HepG2 (cell line): ENCODE measurements around the gene MEX3C.

Experiments
- ARHGAP35 ChIP-seq: sonication (generic); formaldehyde crosslinking; IDR thresholded peaks from 2 replicates; pipeline ENCODE4 v1.9.0; 2022; ENCODE audit warnings: mild to moderate bottlenecking, inconsistent platforms, moderate library complexity, missing genetic modification reagents, borderline replicate concordance
- CTCF ChIP-seq: sonication (generic); formaldehyde crosslinking; IDR thresholded peaks from 2 replicates; pipeline ENCODE4 v1.5.0; 2020; ENCODE audit warnings: mild to moderate bottlenecking, missing genetic modification reagents, moderate library complexity
- ELF1 ChIP-seq: sonication (generic); formaldehyde crosslinking; IDR thresholded peaks from 2 replicates; pipeline ENCODE4 v1.4.0; 2020; ENCODE audit warnings: missing genetic modification reagents
- HNRNPLL ChIP-seq: fragments of 200-400 bp; formaldehyde crosslinking; IDR thresholded peaks from 2 replicates; pipeline ENCODE4 v1.6.1; 2017; ENCODE audit warnings: mild to moderate bottlenecking, low read depth, low read length; ENCODE audit not compliant: poor library complexity, severe bottlenecking
- PHF5A ChIP-seq: IDR thresholded peaks from one replicate; pipeline ENCODE4 v1.6.1; 2018; ENCODE audit warnings: low read depth, missing genetic modification reagents; ENCODE audit not compliant: unreplicated experiment
- POLR2G ChIP-seq: fragments of 200-400 bp; formaldehyde crosslinking; IDR thresholded peaks from 2 replicates; pipeline ENCODE4 v1.6.1; 2018; ENCODE audit warnings: mild to moderate bottlenecking, low read depth, low read length, moderate library complexity
- RFX5 ChIP-seq: IDR thresholded peaks from 2 replicates; pipeline ENCODE4 v1.6.1; 2011; ENCODE audit warnings: low read depth, low read length, improper control_type of control experiment
- SMARCE1 ChIP-seq: fragments of 450-650 bp; IDR thresholded peaks from 2 replicates; pipeline ENCODE4 v1.6.1; 2017; ENCODE audit warnings: borderline replicate concordance
- TCF12 ChIP-seq, 2 experiments: fragments of 450-650 bp in 1 of 2; sonication (generic) in 1 of 2; formaldehyde crosslinking in 1 of 2; IDR thresholded peaks; 2 replicates each; pipeline versions ENCODE4 v1.6.1 to v1.8.0; 2017 to 2022; ENCODE audit warnings: antibody characterized with exemption in 1 of 2, mild to moderate bottlenecking in 1 of 2, missing genetic modification reagents in 1 of 2, moderate library complexity in 1 of 2
- ZFP91 ChIP-seq: sonication (generic); formaldehyde crosslinking; IDR thresholded peaks from 2 replicates; pipeline ENCODE4 v1.9.0; 2022; ENCODE audit warnings: missing genetic modification reagents, mild to moderate bottlenecking, borderline replicate concordance
- ZNF17 ChIP-seq: sonication (generic); formaldehyde crosslinking; IDR thresholded peaks from 2 replicates; pipeline ENCODE4 v1.5.0; 2020; ENCODE audit warnings: mild to moderate bottlenecking, missing genetic modification reagents
- ZNF333 ChIP-seq: sonication (generic); formaldehyde crosslinking; IDR thresholded peaks from 2 replicates; pipeline ENCODE4 v1.4.0; 2020; ENCODE audit warnings: mild to moderate bottlenecking, missing genetic modification reagents, borderline replicate concordance
- ZNF468 ChIP-seq: sonication (generic); formaldehyde crosslinking; IDR thresholded peaks from 2 replicates; pipeline ENCODE4 v1.8.0; 2022; ENCODE audit warnings: mild to moderate bottlenecking, moderate library complexity, missing genetic modification reagents
- TF ChIP-seq, protein P1 (sequence below): sonication (generic); formaldehyde crosslinking; IDR thresholded peaks from 2 replicates; pipeline ENCODE4 v1.4.0; 2020; ENCODE audit warnings: missing genetic modification reagents

DNA sequence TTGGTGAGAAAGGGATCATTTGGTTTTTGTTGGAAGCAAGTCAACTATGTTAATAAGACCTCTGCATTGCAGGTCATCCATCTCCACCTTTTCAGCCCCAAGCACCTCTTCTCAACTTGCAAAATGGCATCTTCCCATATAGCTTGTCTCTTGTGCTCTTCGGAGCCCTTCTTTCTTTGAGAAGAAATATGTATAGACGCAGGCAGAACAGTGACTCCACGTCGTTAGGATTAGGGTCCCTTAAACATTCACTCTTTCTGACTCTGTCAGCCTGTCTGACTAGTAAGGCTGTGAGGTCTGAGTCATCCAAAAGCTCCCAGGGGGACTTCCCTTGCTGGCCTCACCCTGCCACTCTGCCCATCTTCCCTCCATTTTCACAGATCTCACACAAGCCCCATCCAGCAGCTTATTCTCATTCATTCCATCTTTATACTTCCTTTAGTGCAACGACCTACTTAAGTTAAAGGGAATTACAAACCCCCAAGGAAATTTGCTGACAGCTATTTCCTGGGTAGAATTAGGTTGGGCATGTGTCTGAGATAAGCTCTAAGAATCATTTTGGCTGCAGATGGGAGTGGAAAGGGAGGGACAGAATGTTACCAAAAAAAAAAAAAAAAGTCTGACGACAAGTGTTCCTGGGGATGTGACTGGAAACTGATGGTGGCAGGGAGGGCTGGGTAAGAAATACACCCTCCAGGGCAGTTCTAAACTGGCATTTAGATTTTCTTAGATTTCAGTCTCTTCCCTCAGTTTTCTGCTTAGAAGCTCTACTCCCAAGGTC, 37.7 kb upstream of the MEX3C start:
- no peak for TF ChIP-seq SMARCE1
- TF ChIP-seq POLR2G = no peak
- no peak for TF ChIP-seq RFX5
- TF ChIP-seq ZFP91 (CRISPR knock-in tag) = no peak
- no peak for TF ChIP-seq ELF1 (CRISPR knock-in tag)
- TF ChIP-seq CTCF (CRISPR knock-in tag) = no peak
- no peak for TF ChIP-seq HNRNPLL
- no peak for TF ChIP-seq ARHGAP35 (CRISPR knock-in tag)
- TF ChIP-seq, protein P1, sequence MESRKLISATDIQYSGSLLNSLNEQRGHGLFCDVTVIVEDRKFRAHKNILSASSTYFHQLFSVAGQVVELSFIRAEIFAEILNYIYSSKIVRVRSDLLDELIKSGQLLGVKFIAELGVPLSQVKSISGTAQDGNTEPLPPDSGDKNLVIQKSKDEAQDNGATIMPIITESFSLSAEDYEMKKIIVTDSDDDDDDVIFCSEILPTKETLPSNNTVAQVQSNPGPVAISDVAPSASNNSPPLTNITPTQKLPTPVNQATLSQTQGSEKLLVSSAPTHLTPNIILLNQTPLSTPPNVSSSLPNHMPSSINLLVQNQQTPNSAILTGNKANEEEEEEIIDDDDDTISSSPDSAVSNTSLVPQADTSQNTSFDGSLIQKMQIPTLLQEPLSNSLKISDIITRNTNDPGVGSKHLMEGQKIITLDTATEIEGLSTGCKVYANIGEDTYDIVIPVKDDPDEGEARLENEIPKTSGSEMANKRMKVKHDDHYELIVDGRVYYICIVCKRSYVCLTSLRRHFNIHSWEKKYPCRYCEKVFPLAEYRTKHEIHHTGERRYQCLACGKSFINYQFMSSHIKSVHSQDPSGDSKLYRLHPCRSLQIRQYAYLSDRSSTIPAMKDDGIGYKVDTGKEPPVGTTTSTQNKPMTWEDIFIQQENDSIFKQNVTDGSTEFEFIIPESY (CRISPR knock-in tag) = no peak
- no peak for TF ChIP-seq PHF5A (CRISPR knock-in tag)
- TF ChIP-seq ZNF17 (CRISPR knock-in tag) = no peak
- TF ChIP-seq ZNF468 (CRISPR knock-in tag) = no peak
- TF ChIP-seq ZNF333 (CRISPR knock-in tag) = no peak
- TF ChIP-seq TCF12 (IDR thresholded peaks at IDR 0.05) = no peak
- TF ChIP-seq TCF12 (CRISPR knock-in tag; IDR thresholded peaks at IDR 0.05) = no peak
